Esophagus squamous epithelium (tissue), 4 donors: ENCODE results near the gene SCAI.

Experiments used
- CTCF ChIP-seq, 6 experiments: fragments of 450-650 bp in 4 of 6; fragments of 200-600 bp in 2 of 6; sonication (generic) in 2 of 6; IDR thresholded peaks; one replicate each; pipeline ENCODE4 v1.5.1; 2016 to 2019; ENCODE audit warnings: antibody characterized with exemption in 6 of 6, mild to moderate bottlenecking in 4 of 6, moderate library complexity in 4 of 6
- POLR2A ChIP-seq, 4 donors: fragments of 450-650 bp; IDR thresholded peaks; one replicate each; pipeline ENCODE4 v1.6.1; 2017; ENCODE audit warnings: antibody characterized with exemption in 4 of 4, mild to moderate bottlenecking in 4 of 4, moderate library complexity in 3 of 4

GRCh38 chr9:124968238-124968637 lies 175.1 kb downstream of the SCAI start:
- TF ChIP-seq CTCF (IDR thresholded peaks at IDR 0.05), result no peak
- TF ChIP-seq POLR2A (IDR thresholded peaks at IDR 0.05), result no peak
